ENCODE data around the gene KIAA0040.

- no peak for TF ChIP-seq POLR2A (IDR thresholded peaks at IDR 0.05; ENCODE audit: low read length)
- no peak for TF ChIP-seq GATA1 (IDR thresholded peaks at IDR 0.05; ENCODE audit: low read depth, low read length)
These were observed 8.3 kb upstream of the KIAA0040 start for GRCh38 chr1:175200678-175201521.

Measured in erythroblast (primary cell).